GM18951 (cell line): ENCODE data around the gene PLAC1.

ENCODE experiments used
- POLR2A ChIP-seq: IDR thresholded peaks from 4 replicates; pipeline ENCODE4 v1.6.1; 2011; ENCODE audit warnings: mild to moderate bottlenecking; ENCODE audit not compliant: insufficient read length, insufficient read depth; ENCODE audit errors: extremely low read depth
- in situ Hi-C: fragments of 300-500 bp; cut with MboI; formaldehyde crosslinking; loops from one replicate; pipeline ENCODE4 v1.12.0; 2022; ENCODE audit warnings: low sequenced_read_pairs, mixed read lengths, inconsistent platforms; ENCODE audit not compliant: unreplicated experiment

PLAC1 gene

DNA sequence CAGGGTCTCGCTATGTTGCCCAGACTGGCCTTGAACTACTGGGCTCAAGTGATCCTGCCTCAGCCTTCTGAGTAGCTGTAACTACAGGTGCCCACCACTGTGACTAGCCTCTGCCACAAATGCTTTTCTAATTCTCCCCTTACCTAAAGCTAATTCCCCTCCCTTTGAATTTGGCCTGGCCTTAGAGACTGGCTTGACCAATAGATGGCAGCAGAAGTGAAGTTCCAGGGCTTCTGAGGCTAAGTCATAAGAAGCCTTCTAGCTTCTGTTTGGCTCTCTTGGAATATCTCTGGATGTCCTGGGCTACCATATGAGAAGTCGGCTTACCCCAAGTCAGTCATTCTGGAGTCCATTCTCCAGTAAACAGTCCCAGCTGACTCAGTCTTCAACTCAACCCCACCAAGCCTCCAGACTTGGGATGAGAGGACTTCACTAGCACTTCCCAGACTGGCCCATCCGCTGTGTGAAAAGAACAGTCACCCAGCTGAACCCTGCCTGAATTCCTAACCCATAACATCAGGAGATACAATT, 137.3 kb downstream of the PLAC1 start:
- in situ Hi-C loops, result loop anchor here (25.0 kb wide), 1 partner anchor 241 kb away; no protein-coding TSS in a partner anchor
- TF ChIP-seq POLR2A, result no peak
